Cardiac muscle cell (in vitro differentiated cells and primary cell): ENCODE data around the gene ZNF502. TPM values are rescaled to one million over a fixed set of nuclear protein-coding genes. Genes with fewer than 3 reads are reported as not detected.
A peak's percentile ranks its signal among the peaks of the same experiment; 100 is the strongest.
"Not testable (repeated sequence)": the region's sequence is repeated elsewhere in the genome, so short reads cannot be mapped to it uniquely, and the experiment has no call there.

Source experiments
- DNase-seq, 2 donors: peaks; one replicate each; pipeline versions ENCODE4 v3.0.0 to v3.0.0-alpha.2; 2010 to 2017; ENCODE audit warnings: low read depth in 1 of 2, low spot score in 1 of 2
- H3K27ac ChIP-seq: fragments of 200-600 bp; sonication (generic); 2 replicates; pipeline ENCODE4 v1.5.1; 2016
- H3K27me3 ChIP-seq: fragments of 200-600 bp; sonication (generic); 2 replicates; pipeline ENCODE4 v1.6.0; 2016; ENCODE audit warnings: control low read depth
- H3K36me3 ChIP-seq: fragments of 200-600 bp; sonication (generic); 2 replicates; pipeline ENCODE4 v1.5.1; 2016; ENCODE audit warnings: control low read depth
- H3K4me1 ChIP-seq: fragments of 200-600 bp; sonication (generic); 2 replicates; pipeline ENCODE4 v1.8.1; 2017; ENCODE audit warnings: low read depth, mild to moderate bottlenecking, mixed run types
- H3K4me3 ChIP-seq: fragments of 200-600 bp; sonication (generic); 2 replicates; pipeline ENCODE4 v1.5.1; 2016; ENCODE audit warnings: mild to moderate bottlenecking
- H3K9me3 ChIP-seq: fragments of 200-600 bp; sonication (generic); 2 replicates; pipeline ENCODE4 v1.5.1; 2017; ENCODE audit warnings: low read depth, mild to moderate bottlenecking, control low read depth
- CTCF ChIP-seq: IDR thresholded peaks from 2 replicates; pipeline ENCODE4 v1.5.1; 2012; ENCODE audit warnings: low read depth, mild to moderate bottlenecking, low read length
- polyA plus RNA-seq: library from polyadenylated mRNA; unstranded; fragments of >200 nt; fragmentation: Nextera tagmentation; extraction: Ambion mirVana; gene quantifications from 2 replicates; pipeline ENCODE4 v1.2.1, GENCODE V29; 2016
- total RNA-seq: library from RNA; depleted of rRNA; stranded (reverse); fragments of >200 nt; gene quantifications from 2 replicates; pipeline ENCODE4 v1.2.3, GENCODE V29; 2016

Gene ZNF502
- total RNA-seq (1.1 and 2.0 TPM in 2 replicates), polyA plus RNA-seq (1.9 and 2.9 TPM in 2 replicates)

GRCh38 chr3:44712455-44713075, at the start of gene ZNF502:
Gene ZNF502 (plus strand): TSS chr3:44712660. CDS start chr3:44720262, 7,602 bp downstream.
- Histone ChIP-seq H3K27me3 (no peaks in the 10 kb centered on the region), H3K4me3 (peak within 1 kb of the TSS; percentile 81), H3K36me3 (no peaks in the 10 kb centered on the region), H3K9me3 (no peaks in the 10 kb centered on the region), H3K4me1 (no peaks in the 10 kb centered on the region), H3K27ac (peak within 1 kb of the TSS; percentile 82)
- peak; percentile 78 to 95 for DNase-seq
- TF ChIP-seq CTCF: peak; percentile 40

GRCh38 chr3:44665173-44665572, 47.3 kb upstream of the ZNF502 start:
- Histone ChIP-seq H3K36me3 (peaks cover 11% of the 10 kb centered on the region), H3K27ac (no peak overlapping the region), H3K27me3 (no peaks in the 10 kb centered on the region), H3K4me3 (no peak overlapping the region), H3K4me1 (peaks cover 23% of the 10 kb centered on the region), H3K9me3 (no peaks in the 10 kb centered on the region)
- no peak for DNase-seq
- no peak for TF ChIP-seq CTCF

- peaks cover 23% of the 10 kb centered on the region for H3K4me1 ChIP-seq
- no peaks in the 10 kb centered on the region for H3K27me3 ChIP-seq
- DNase-seq: no peak
- no peak overlapping the region for H3K27ac ChIP-seq
- TF ChIP-seq CTCF: no peak
- H3K36me3 ChIP-seq: no peaks in the 10 kb centered on the region
- H3K4me3 ChIP-seq: no peak overlapping the region
- H3K9me3 ChIP-seq: no peaks in the 10 kb centered on the region
Observed at GRCh38 chr3:44666346-44666745, 46.1 kb upstream of the ZNF502 start.

- Histone ChIP-seq H3K4me1 (no peaks in the 10 kb centered on the region), H3K36me3 (no peaks in the 10 kb centered on the region), H3K27me3 (no peaks in the 10 kb centered on the region), H3K9me3 (no peaks in the 10 kb centered on the region), H3K4me3 (no peak overlapping the region), H3K27ac (no peak overlapping the region)
- DNase-seq: no peak
- TF ChIP-seq CTCF: no peak
Observed at GRCh38 chr3:44669760-44670159, 42.7 kb upstream of the ZNF502 start.

- H3K9me3 ChIP-seq, H3K36me3 ChIP-seq, H3K4me3 ChIP-seq, DNase-seq, H3K4me1 ChIP-seq, H3K27me3 ChIP-seq, H3K27ac ChIP-seq: not testable (repeated sequence)
Observed at GRCh38 chr3:44673466-44673865, 39.0 kb upstream of the ZNF502 start.

- H3K27me3 ChIP-seq: no peaks in the 10 kb centered on the region
- no peak for TF ChIP-seq CTCF
- no peak for DNase-seq
- H3K27ac ChIP-seq: no peak overlapping the region
- no peaks in the 10 kb centered on the region for H3K4me1 ChIP-seq
- no peaks in the 10 kb centered on the region for H3K36me3 ChIP-seq
- no peaks in the 10 kb centered on the region for H3K9me3 ChIP-seq
- no peak overlapping the region for H3K4me3 ChIP-seq
Observed at GRCh38 chr3:44674211-44674610, 38.2 kb upstream of the ZNF502 start.
